Breast epithelium (tissue), 3 donors: ENCODE data around the gene RGS3.

ENCODE experiments used
- POLR2AphosphoS5 ChIP-seq, 3 donors: sonication (generic); formaldehyde crosslinking; IDR thresholded peaks; one replicate each; pipeline ENCODE4 v1.6.1; 2017; ENCODE audit warnings: antibody characterized with exemption in 3 of 3
- TF ChIP-seq, protein P1 (sequence below), 3 donors: fragments of 450-650 bp; IDR thresholded peaks; one replicate each; pipeline ENCODE4 v1.5.1; 2016 to 2017; ENCODE audit warnings: antibody characterized with exemption in 3 of 3, mild to moderate bottlenecking in 3 of 3, moderate library complexity in 3 of 3

DNA sequence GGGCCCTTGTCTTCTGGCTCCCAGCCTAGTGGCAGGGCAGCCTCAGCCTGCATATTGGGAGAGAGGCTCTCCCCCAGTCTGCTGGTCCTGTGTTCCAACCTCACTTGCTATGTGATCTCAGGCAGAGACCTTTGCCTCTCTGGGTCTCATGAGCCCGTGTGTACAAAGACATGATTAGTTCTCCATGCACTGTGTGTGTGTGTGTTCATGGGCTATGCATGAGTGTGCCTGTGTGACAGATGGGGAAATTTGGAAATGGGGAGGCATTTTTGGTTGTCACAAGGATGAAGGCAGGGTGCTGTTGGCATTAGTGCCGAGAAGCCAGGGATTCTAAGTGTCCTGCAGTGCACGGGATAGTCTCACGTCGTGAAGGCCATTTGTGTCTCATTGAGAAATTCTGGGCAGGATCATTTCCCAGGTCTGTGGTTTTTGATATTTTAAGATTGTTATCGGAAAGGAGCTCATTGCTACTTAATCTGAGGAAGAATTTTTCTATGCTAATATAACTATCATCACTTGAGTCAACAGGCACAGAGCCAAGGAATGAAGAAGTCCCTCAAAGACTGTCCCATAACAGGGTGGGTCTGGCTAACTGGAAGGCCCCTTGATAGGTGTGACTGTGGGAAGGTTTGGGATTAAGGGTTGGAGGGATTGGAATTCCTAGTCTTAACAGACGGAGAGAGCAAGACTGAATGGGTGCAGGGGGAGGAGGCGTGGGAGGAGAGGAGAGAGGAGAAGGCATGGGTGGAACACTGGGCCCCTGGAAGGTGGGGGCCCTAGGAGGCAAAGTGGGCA, 168.5 kb downstream of the RGS3 start:
- TF ChIP-seq POLR2AphosphoS5 (IDR thresholded peaks at IDR 0.05), result no peak
- TF ChIP-seq, protein P1, sequence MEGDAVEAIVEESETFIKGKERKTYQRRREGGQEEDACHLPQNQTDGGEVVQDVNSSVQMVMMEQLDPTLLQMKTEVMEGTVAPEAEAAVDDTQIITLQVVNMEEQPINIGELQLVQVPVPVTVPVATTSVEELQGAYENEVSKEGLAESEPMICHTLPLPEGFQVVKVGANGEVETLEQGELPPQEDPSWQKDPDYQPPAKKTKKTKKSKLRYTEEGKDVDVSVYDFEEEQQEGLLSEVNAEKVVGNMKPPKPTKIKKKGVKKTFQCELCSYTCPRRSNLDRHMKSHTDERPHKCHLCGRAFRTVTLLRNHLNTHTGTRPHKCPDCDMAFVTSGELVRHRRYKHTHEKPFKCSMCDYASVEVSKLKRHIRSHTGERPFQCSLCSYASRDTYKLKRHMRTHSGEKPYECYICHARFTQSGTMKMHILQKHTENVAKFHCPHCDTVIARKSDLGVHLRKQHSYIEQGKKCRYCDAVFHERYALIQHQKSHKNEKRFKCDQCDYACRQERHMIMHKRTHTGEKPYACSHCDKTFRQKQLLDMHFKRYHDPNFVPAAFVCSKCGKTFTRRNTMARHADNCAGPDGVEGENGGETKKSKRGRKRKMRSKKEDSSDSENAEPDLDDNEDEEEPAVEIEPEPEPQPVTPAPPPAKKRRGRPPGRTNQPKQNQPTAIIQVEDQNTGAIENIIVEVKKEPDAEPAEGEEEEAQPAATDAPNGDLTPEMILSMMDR (IDR thresholded peaks at IDR 0.05), result no peak
